Thoracic aorta (tissue), 2 donors: ENCODE results near the gene TRIM60. TPM values are rescaled to one million over a fixed set of nuclear protein-coding genes. Genes with fewer than 3 reads are reported as not detected.
"Not testable (repeated sequence)": the region's sequence is repeated elsewhere in the genome, so short reads cannot be mapped to it uniquely, and the experiment has no call there.

Source experiments
- ATAC-seq: fragments of 150-250 bp; one replicate; pipeline ENCODE4 v1.8.0; 2017; ENCODE audit warnings: low read depth; ENCODE audit not compliant: insufficient number of reproducible peaks, low FRiP score
- DNase-seq: peaks from one replicate; pipeline ENCODE4 v3.0.0-alpha.2; 2020; ENCODE audit warnings: low spot score
- H3K27ac ChIP-seq, 2 donors: fragments of 200-600 bp; sonication (generic); 1 replicate in 1 of 2; 2 replicates in 1 of 2; pipeline ENCODE4 v1.5.1; 2016; ENCODE audit warnings: mild to moderate bottlenecking in 2 of 2, moderate library complexity in 2 of 2
- H3K27me3 ChIP-seq: fragments of 200-600 bp; sonication (generic); replicated peaks from 2 replicates; pipeline ENCODE4 v1.6.0; 2016; ENCODE audit warnings: mild to moderate bottlenecking; ENCODE audit not compliant: insufficient read depth
- H3K36me3 ChIP-seq: fragments of 200-600 bp; sonication (generic); one replicate; pipeline ENCODE4 v1.5.1; 2016
- H3K4me1 ChIP-seq, 2 donors: fragments of 200-600 bp; sonication (generic); 1 replicate in 1 of 2; 2 replicates in 1 of 2; pipeline versions ENCODE4 v1.5.1 to v1.6.0; 2016; ENCODE audit warnings: low read depth in 2 of 2, mild to moderate bottlenecking in 1 of 2; ENCODE audit not compliant: control insufficient read depth in 1 of 2
- H3K4me3 ChIP-seq: fragments of 200-600 bp; sonication (generic); 2 replicates; pipeline ENCODE4 v1.5.1; 2016; ENCODE audit warnings: mild to moderate bottlenecking
- H3K9me3 ChIP-seq: fragments of 200-600 bp; sonication (generic); 2 replicates; pipeline ENCODE4 v1.5.1; 2016
- total RNA-seq, 2 donors: library from RNA; depleted of rRNA; stranded (reverse); fragments of >200 nt; gene quantifications; one replicate each; pipeline versions ENCODE4 v1.1.0 to v1.2.3, GENCODE V29; 2016
- TF ChIP-seq, protein P1 (sequence below): fragments of 200-600 bp; sonication (generic); IDR thresholded peaks from one replicate; pipeline ENCODE4 v1.5.1; 2019; ENCODE audit warnings: antibody characterized with exemption

Gene TRIM60
- total RNA-seq, 2 donors from 2014 or later = not detected

- H3K9me3 ChIP-seq = no peaks in the 10 kb centered on the region
- ATAC-seq (no peak), DNase-seq (no peak)
- H3K27me3 ChIP-seq = no peaks in the 10 kb centered on the region
- no peaks in the 10 kb centered on the region for H3K36me3 ChIP-seq
- TF ChIP-seq, protein P1, sequence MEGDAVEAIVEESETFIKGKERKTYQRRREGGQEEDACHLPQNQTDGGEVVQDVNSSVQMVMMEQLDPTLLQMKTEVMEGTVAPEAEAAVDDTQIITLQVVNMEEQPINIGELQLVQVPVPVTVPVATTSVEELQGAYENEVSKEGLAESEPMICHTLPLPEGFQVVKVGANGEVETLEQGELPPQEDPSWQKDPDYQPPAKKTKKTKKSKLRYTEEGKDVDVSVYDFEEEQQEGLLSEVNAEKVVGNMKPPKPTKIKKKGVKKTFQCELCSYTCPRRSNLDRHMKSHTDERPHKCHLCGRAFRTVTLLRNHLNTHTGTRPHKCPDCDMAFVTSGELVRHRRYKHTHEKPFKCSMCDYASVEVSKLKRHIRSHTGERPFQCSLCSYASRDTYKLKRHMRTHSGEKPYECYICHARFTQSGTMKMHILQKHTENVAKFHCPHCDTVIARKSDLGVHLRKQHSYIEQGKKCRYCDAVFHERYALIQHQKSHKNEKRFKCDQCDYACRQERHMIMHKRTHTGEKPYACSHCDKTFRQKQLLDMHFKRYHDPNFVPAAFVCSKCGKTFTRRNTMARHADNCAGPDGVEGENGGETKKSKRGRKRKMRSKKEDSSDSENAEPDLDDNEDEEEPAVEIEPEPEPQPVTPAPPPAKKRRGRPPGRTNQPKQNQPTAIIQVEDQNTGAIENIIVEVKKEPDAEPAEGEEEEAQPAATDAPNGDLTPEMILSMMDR = no peak
- no peaks in the 10 kb centered on the region for H3K4me1 ChIP-seq
- H3K4me3 ChIP-seq = no peak overlapping the region
- no peak overlapping the region for H3K27ac ChIP-seq
Measured at GRCh38 chr4:165010991-165011390, 20.8 kb upstream of the TRIM60 start.

- TF ChIP-seq, protein P1 = no peak
- ATAC-seq = no peak
- no peaks in the 10 kb centered on the region for H3K36me3 ChIP-seq
- DNase-seq = no peak
- no peaks in the 10 kb centered on the region for H3K27me3 ChIP-seq
- no peak overlapping the region for H3K4me3 ChIP-seq
- no peak overlapping the region for H3K27ac ChIP-seq
- H3K9me3 ChIP-seq = no peaks in the 10 kb centered on the region
- H3K4me1 ChIP-seq = no peaks in the 10 kb centered on the region
Measured at GRCh38 chr4:165011403-165011802, 20.4 kb upstream of the TRIM60 start.

GRCh38 chr4:165013691-165014090 lies 18.1 kb upstream of the TRIM60 start:
- ATAC-seq (no peak), DNase-seq (no peak)
- Histone ChIP-seq H3K27me3 (no peaks in the 10 kb centered on the region), H3K36me3 (no peaks in the 10 kb centered on the region), H3K9me3 (no peaks in the 10 kb centered on the region), H3K4me1 (no peaks in the 10 kb centered on the region), H3K4me3 (no peak overlapping the region), H3K27ac (no peak overlapping the region)
- TF ChIP-seq, protein P1 = no peak

DNA sequence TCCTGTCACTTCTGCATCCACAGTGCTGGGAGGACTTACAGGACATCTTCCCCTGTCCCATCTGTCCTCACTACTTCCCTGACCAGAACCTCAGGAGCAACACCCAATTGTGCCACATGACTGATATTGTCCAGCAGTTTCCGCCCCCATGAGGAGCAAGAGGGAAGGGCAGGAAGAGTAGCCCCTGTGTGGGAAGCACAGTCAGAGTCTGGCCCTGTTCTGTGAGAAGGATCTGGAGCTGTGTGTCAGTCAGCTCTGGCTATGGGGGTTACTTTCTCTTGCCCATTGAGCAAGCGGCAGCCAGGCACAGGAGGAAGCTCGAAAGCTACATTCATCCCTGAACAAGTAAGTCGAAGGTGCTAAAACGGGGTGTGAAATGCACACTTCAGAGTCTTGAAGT lies 14.8 kb upstream of the TRIM60 start:
- H3K27ac ChIP-seq = no peak overlapping the region
- H3K4me1 ChIP-seq = no peaks in the 10 kb centered on the region
- no peak overlapping the region for H3K4me3 ChIP-seq
- DNase-seq = no peak
- H3K36me3 ChIP-seq = no peaks in the 10 kb centered on the region
- H3K9me3 ChIP-seq = no peaks in the 10 kb centered on the region
- H3K27me3 ChIP-seq = no peaks in the 10 kb centered on the region
- TF ChIP-seq, protein P1 = no peak
- ATAC-seq = no peak

GRCh38 chr4:165019995-165020394 lies 11.8 kb upstream of the TRIM60 start:
- not testable (repeated sequence) for H3K27me3 ChIP-seq, H3K27ac ChIP-seq, ATAC-seq, H3K4me1 ChIP-seq, DNase-seq, H3K4me3 ChIP-seq, H3K9me3 ChIP-seq, H3K36me3 ChIP-seq

DNA sequence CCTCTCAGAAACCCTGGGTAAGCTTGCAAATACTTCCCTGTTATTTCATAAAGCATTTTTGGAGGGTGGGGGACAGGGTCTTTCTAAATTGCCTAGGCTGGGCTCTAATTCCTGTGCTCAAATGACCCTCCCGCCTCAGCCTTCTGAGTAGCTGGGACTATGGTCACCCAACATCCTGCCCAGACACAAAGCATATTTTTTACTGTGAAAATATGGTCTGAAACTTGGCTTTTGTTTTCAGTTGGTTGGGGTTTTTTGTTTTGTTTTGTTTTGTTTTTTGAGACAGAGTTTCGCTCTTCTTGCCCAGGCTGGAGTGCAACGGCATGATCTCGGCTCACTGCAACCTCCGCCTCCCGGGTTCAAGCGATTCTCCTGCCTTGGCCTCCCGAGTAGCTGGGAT lies 6.0 kb upstream of the TRIM60 start:
- not testable (repeated sequence) for H3K9me3 ChIP-seq, DNase-seq, H3K36me3 ChIP-seq, ATAC-seq, H3K4me3 ChIP-seq, H3K27ac ChIP-seq, H3K27me3 ChIP-seq, H3K4me1 ChIP-seq
